Measurements from ENCODE around the gene CORO1A.
"Not testable (repeated sequence)": the region's sequence is repeated elsewhere in the genome, so short reads cannot be mapped to it uniquely, and the experiment has no call there.

GRCh38 chr16:30170145-30170544 is 13.3 kb upstream of the CORO1A start:
- TF ChIP-seq CTCF, EZH2phosphoT487 (IDR thresholded peaks at IDR 0.05): not testable (repeated sequence)
